ENCODE results near the gene UBFD1. TPM values are rescaled to one million over a fixed set of nuclear protein-coding genes. Genes with fewer than 3 reads are reported as not detected.

The UBFD1 gene
- polyA plus RNA-seq, 2 of the 4 experiments (the other 2 are of a cell fraction): 60.0 to 78.0 TPM

- no peaks in the 10 kb centered on the region for H3K9me3 ChIP-seq
- TF ChIP-seq ZSCAN20 (CRISPR knock-in tag; IDR thresholded peaks at IDR 0.05) (no peak), MYC (IDR thresholded peaks at IDR 0.05; ENCODE audit: borderline replicate concordance, low read length) (no peak), JUN (IDR thresholded peaks at IDR 0.05) (no peak), CHD2 (IDR thresholded peaks at IDR 0.05; ENCODE audit: low read length, partially characterized antibody) (no peak), HMGXB4 (CRISPR knock-in tag; IDR thresholded peaks at IDR 0.05; ENCODE audit: borderline replicate concordance) (no peak), REST (IDR thresholded peaks at IDR 0.05) (no peak), BHLHE40 (IDR thresholded peaks at IDR 0.05; ENCODE audit: low read depth, low read length) (no peak)
- no peak for DNase-seq (ENCODE audit: low read depth in 1 of 2, low spot score in 1 of 2)
- no peak overlapping the region for H3K4me2 ChIP-seq
- POLR2A ChIA-PET: no interaction called here
- H3K4me3 ChIP-seq: no peak overlapping the region
- no peaks in the 10 kb centered on the region for H3K4me1 ChIP-seq
- no peak for ATAC-seq
- H3K27ac ChIP-seq: no peak overlapping the region
- no peak for FAIRE-seq
- 93% methylated on average over 8 of the region's 8 CpGs for WGBS (ENCODE audit: missing lambda C conversion rate)
- CTCF ChIA-PET: interaction anchor here (0.7 to 5.1 kb wide), 5 partner anchors 9 to 26 kb away, joined by 3 to 20 read pairs (median 4); partner anchors contain the start of genes EARS2 and UBFD1
Measured at GRCh38 chr16:23570992-23571632, 13.6 kb downstream of the UBFD1 start.

- TF ChIP-seq MAZ (IDR thresholded peaks at IDR 0.05; ENCODE audit: borderline replicate concordance, low read depth, low read length) (no peak), TP53 (CRISPR knock-in tag; IDR thresholded peaks at IDR 0.05) (no peak), HMGXB4 (CRISPR knock-in tag; IDR thresholded peaks at IDR 0.05; ENCODE audit: borderline replicate concordance) (no peak), RFX5 (IDR thresholded peaks at IDR 0.05) (no peak), POLR2A (IDR thresholded peaks at IDR 0.05; ENCODE audit: low read length) (no peak), KDM5A (IDR thresholded peaks at IDR 0.05) (no peak), ATOH8 (CRISPR knock-in tag; IDR thresholded peaks at IDR 0.05; ENCODE audit: low read depth) (no peak), MAX (IDR thresholded peaks at IDR 0.05) (no peak), GATA3 (IDR thresholded peaks at IDR 0.05; ENCODE audit: borderline replicate concordance) (no peak), JUN (IDR thresholded peaks at IDR 0.05) (no peak), FOSB (CRISPR knock-in tag; IDR thresholded peaks at IDR 0.05) (no peak), CHD2 (IDR thresholded peaks at IDR 0.05; ENCODE audit: low read length, partially characterized antibody) (no peak), ESRRA (IDR thresholded peaks at IDR 0.05; ENCODE audit: borderline replicate concordance, low read length) (no peak)
- 94% methylated on average over 5 of the region's 5 CpGs for WGBS (ENCODE audit: missing lambda C conversion rate)
- DNase-seq (ENCODE audit: low read depth in 1 of 2, low spot score in 1 of 2): no peak
- Histone ChIP-seq H3K4me2 (no peak overlapping the region), H3K9me3 (no peaks in the 10 kb centered on the region), H3K27ac (no peak overlapping the region), H3K4me3 (no peak overlapping the region), H3K4me1 (no peaks in the 10 kb centered on the region)
- POLR2A ChIA-PET: interaction anchor here (1.6 kb wide), 1 partner anchor 14 kb away, joined by 4 read pairs; the partner anchor contains the start of genes EARS2 and UBFD1
- no peak for ATAC-seq
- FAIRE-seq: no peak
- CTCF ChIA-PET: interaction anchor here (2.0 to 5.1 kb wide), 3 partner anchors 14 to 25 kb away, joined by 4 to 20 read pairs (median 7); partner anchors contain the start of genes EARS2 and UBFD1
Measured at GRCh38 chr16:23571895-23572294, 14.4 kb downstream of the UBFD1 start.

All from A549 (cell line).